GM12891 (cell line): ENCODE results near the gene ZNF829.

Experiments used
- DNase-seq: peaks from one replicate; pipeline ENCODE4 v3.0.0; 2011; ENCODE audit warnings: low spot score; ENCODE audit not compliant: insufficient read length
- FAIRE-seq: peaks from 2 replicates; lab custom pipeline; 2011; peaks lifted over from hg19 to GRCh38; lab: Jason Lieb, UNC
- PAX5 ChIP-seq: IDR thresholded peaks from 2 replicates; pipeline ENCODE4 v1.6.1; 2011; ENCODE audit warnings: low read length, moderate library complexity, mild to moderate bottlenecking; ENCODE audit not compliant: insufficient read depth, severe bottlenecking
- POLR2A ChIP-seq: IDR thresholded peaks from 2 replicates; pipeline ENCODE4 v1.6.1; 2011; ENCODE audit warnings: low read depth, low read length, control low read depth
- POLR2AphosphoS5 ChIP-seq: IDR thresholded peaks from 2 replicates; pipeline ENCODE4 v1.6.1; 2011; ENCODE audit warnings: low read depth, low read length, control low read depth
- POU2F2 ChIP-seq: IDR thresholded peaks from 2 replicates; pipeline ENCODE4 v1.6.1; 2011; ENCODE audit warnings: low read depth, mild to moderate bottlenecking, control low read depth, low read length, moderate library complexity
- SPI1 ChIP-seq: IDR thresholded peaks from 2 replicates; pipeline ENCODE4 v1.6.1; 2011; ENCODE audit warnings: low read depth, low read length, control low read depth
- TAF1 ChIP-seq: IDR thresholded peaks from 2 replicates; pipeline ENCODE4 v1.6.1; 2011; ENCODE audit warnings: low read depth, low read length, control low read depth

ZNF829 gene

GRCh38 chr19:36838784-36839324 is 77.2 kb downstream of the ZNF829 start:
- FAIRE-seq (no peak), DNase-seq (no peak)
- TF ChIP-seq PAX5 (no peak), POLR2AphosphoS5 (no peak), POLR2A (no peak), POU2F2 (no peak), TAF1 (no peak), SPI1 (no peak)
